ENCODE data around the gene RND2. TPM values are rescaled to one million over a fixed set of nuclear protein-coding genes. Genes with fewer than 3 reads are reported as not detected.
A peak's percentile ranks its signal among the peaks of the same experiment; 100 is the strongest.

Gene RND2
- total and polyA plus RNA-seq, 9 of the 15 experiments (the other 6 are each of a cell fraction or from before 2014, with no cell fraction given), result 0.15 to 1.9 (median 0.98) TPM

DNA sequence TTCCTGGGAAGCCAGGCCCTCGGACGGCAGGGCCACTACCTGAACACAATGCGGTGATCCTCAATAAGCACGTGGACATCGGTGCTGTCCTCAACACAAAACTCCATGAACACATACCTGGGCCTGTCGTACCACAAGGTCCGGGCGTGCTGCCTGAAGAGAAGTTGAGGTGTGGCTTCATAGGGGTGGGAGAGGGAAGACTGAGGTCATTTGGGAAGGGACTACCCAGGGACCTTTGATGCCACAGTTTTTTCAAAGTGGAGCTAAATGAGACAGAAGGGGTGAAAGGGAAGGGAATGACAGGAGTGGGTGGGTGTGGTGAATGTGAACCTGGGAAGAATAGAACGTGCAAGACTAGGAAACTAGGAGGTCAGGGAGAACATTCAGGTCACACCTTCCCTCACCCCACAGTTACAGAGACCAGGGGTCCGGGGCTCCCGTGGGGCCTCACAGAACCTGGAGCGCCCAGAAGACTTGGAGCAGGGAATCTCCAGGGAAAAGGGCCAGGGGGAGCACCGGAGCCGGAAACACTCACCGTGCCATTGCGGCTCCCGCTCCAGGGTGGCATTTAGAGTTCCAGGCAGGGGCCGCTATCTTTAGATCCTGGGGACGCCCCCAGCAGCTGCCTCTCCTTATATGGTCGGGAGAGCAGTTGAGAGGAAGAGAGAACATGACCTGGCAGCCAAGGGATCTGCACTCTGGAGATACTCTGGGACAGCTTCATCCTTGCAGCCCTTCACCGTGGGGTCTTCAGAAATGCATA, 45.3 kb upstream of the RND2 start, which contains the start of gene PTGES3L:
Gene PTGES3L, minus strand, starts transcription at position 570 of the 763 bp plus-strand sequence. Its CDS starts 27 bp downstream, at position 543.
- FAIRE-seq, result peak; percentile 46
- intact Hi-C loops (cut with micrococcal nuclease), result no loop called here
- POLR2A ChIA-PET, result interaction anchor here (0.5 to 3.8 kb wide), 6 partner anchors 11 to 461 kb away, joined by 3 to 13 read pairs (median 4); partner anchors contain the start of gene RPL27
- TF ChIP-seq ZNF431 (CRISPR knock-in tag; IDR thresholded peaks at IDR 0.05) (no peak), NFRKB (IDR thresholded peaks at IDR 0.05; ENCODE audit: low read depth) (peak; percentile 31; the same call in 1 of the 2 replicates), ETS1 (conservative IDR thresholded peaks at IDR 0.05; ENCODE audit: control insufficient read depth, low read depth, low read length) (no peak), ZNF766 (CRISPR knock-in tag; conservative IDR thresholded peaks at IDR 0.05) (no peak), MTA3 (IDR thresholded peaks at IDR 0.05; ENCODE audit: borderline replicate concordance) (0 out of 2 replicates have a peak, but pooled peaks have one; percentile 46), CXXC5 (CRISPR knock-in tag; IDR thresholded peaks at IDR 0.05) (0 out of 2 replicates have a peak, but pooled peaks have one; percentile 15)
- TF ChIP-seq, protein P1, sequence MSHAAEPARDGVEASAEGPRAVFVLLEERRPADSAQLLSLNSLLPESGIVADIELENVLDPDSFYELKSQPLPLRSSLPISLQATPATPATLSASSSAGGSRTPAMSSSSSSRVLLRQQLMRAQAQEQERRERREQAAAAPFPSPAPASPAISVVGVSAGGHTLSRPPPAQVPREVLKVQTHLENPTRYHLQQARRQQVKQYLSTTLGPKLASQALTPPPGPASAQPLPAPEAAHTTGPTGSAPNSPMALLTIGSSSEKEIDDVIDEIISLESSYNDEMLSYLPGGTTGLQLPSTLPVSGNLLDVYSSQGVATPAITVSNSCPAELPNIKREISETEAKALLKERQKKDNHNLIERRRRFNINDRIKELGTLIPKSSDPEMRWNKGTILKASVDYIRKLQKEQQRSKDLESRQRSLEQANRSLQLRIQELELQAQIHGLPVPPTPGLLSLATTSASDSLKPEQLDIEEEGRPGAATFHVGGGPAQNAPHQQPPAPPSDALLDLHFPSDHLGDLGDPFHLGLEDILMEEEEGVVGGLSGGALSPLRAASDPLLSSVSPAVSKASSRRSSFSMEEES (CRISPR knock-in tag; IDR thresholded peaks at IDR 0.05), result no peak
- TF ChIP-seq, protein P2, sequence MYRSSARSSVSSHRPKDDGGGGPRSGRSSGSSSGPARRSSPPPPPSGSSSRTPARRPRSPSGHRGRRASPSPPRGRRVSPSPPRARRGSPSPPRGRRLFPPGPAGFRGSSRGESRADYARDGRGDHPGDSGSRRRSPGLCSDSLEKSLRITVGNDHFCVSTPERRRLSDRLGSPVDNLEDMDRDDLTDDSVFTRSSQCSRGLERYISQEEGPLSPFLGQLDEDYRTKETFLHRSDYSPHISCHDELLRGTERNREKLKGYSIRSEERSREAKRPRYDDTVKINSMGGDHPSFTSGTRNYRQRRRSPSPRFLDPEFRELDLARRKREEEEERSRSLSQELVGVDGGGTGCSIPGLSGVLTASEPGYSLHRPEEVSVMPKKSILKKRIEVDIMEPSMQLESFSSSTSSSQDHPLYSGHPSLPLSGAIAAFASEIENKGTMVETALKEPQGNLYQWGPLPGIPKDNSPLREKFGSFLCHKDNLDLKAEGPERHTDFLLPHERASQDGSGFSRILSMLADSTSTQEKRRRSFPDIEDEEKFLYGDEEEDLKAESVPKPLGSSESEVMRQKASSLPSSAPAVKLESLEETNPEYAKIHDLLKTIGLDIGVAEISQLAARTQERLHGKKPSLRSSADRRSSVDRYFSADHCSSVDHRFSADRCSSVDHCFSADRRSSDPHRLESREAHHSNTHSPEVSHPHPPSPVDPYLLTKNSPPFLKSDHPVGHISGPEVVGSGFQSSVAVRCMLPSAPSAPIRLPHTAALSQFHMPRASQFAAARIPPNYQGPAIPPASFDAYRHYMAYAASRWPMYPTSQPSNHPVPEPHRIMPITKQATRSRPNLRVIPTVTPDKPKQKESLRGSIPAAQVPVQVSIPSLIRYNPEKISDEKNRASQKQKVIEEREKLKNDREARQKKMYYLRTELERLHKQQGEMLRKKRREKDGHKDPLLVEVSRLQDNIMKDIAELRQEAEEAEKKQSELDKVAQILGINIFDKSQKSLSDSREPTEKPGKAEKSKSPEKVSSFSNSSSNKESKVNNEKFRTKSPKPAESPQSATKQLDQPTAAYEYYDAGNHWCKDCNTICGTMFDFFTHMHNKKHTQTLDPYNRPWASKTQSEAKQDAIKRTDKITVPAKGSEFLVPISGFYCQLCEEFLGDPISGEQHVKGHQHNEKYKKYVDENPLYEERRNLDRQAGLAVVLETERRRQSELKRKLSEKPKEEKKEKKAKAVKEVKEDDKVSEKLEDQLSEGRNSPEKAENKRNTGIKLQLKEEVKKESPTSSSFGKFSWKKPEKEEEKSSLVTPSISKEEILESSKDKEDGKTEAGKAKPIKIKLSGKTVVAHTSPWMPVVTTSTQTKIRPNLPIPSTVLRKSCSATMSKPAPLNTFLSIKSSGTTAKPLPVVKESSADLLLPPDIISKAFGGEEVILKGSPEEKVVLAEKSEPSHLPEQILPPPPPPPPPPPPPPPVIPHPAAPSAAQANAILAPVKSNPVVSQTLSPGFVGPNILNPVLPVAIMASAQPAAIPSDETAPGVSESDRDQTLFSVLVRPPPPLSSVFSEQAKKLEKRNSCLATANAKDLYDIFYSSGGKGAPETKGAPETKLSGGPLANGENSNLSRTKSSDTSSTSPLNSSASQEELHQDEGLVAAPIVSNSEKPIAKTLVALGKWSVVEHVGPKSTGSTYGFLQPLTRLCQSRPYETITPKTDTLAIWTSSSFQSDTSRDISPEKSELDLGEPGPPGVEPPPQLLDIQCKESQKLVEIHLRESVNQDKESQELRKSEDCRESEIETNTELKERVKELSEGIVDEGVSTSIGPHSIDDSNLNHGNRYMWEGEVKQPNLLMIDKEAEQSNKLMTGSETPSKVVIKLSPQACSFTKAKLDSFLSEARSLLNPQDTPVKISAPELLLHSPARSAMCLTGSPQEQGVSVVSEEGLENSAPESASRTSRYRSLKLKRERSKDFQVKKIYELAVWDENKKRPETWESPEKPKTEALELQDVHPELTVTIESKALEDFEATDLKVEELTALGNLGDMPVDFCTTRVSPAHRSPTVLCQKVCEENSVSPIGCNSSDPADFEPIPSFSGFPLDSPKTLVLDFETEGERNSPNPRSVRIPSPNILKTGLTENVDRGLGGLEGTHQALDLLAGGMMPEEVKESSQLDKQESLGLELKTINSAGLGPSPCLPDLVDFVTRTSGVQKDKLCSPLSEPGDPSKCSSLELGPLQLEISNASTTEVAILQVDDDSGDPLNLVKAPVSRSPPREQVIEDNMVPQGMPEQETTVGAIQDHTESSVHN (IDR thresholded peaks at IDR 0.05; ENCODE audit: borderline replicate concordance in 1 of 2, low read depth in 1 of 2), result no peak

More for the DNA sequence above, 45.3 kb upstream of the RND2 start, which contains the start of gene PTGES3L:
- ATAC-seq, result peak; percentile 81
- no peaks in the 10 kb centered on the region for H3K9me1 ChIP-seq (ENCODE audit: control insufficient read depth, insufficient read depth, low read length)
- H3K9me3 ChIP-seq (replicated peaks; ENCODE audit: control insufficient read depth, insufficient read depth, low read depth, low read length), result no peaks in the 10 kb centered on the region
- peaks cover 21% of the 10 kb centered on the region; the same call in 2 of the 3 replicates for H3K36me3 ChIP-seq (ENCODE audit: control insufficient read depth, insufficient read depth, low read length)
- in situ Hi-C loops (cut with MboI), result no loop called here
- H3K9ac ChIP-seq (ENCODE audit: insufficient read depth in 1 of 2, low read depth in 2 of 2, low read length in 2 of 2), result peak within 1 kb of the TSS; percentile 84 to 97
- peaks cover 47% of the 10 kb centered on the region for H3K79me2 ChIP-seq (ENCODE audit: control insufficient read depth, insufficient read depth, low read length)
- H3K4me3 ChIP-seq, result peak within 1 kb of the TSS; percentile 92
- CTCF ChIA-PET (ENCODE audit: low intra/inter-chr PET ratio), result interaction anchor here (2.7 kb wide), 1 partner anchor 137 kb away, joined by 20 read pairs; no protein-coding TSS in a partner anchor
- peak within 1 kb of the TSS; percentile 98 for H2AFZ ChIP-seq (ENCODE audit: low read depth, low read length)
- H3K4me2 ChIP-seq (ENCODE audit: insufficient read depth, low read length), result peak within 1 kb of the TSS; percentile 99
- no peaks in the 10 kb centered on the region for H4K20me1 ChIP-seq (replicated peaks; ENCODE audit: control insufficient read depth, insufficient read depth, low read length)
- WGBS (ENCODE audit: insufficient coverage, low coverage, missing lambda C conversion rate), result 5% methylated on average over 17 of the region's 21 CpGs
- H3K27me3 ChIP-seq (ENCODE audit: control insufficient read depth in 2 of 2, insufficient read depth in 2 of 2, low read length in 2 of 2), result no peaks in the 10 kb centered on the region
- DNase-seq (ENCODE audit: extremely low read depth in 1 of 4, low spot score in 3 of 4), result peak; percentile 76 to 83 (median 80)
- peak within 1 kb of the TSS; percentile 92 for H3K27ac ChIP-seq (ENCODE audit: extremely low read depth, low read depth, low read length)
- TSS peak; percentile 77 for BruUV-seq (replicated peaks)
- peaks cover 25 to 31% of the 10 kb centered on the region in 2 experiments; a peak in 4 of 5 replicates for H3K4me1 ChIP-seq (replicated peaks in 1 of 2; ENCODE audit: control insufficient read depth in 2 of 2, insufficient read depth in 2 of 2, low read length in 2 of 2)

Data from K562 (cell line).